DOHH2 (cell line): Measurements from ENCODE around the gene HOGA1.
"Not testable (repeated sequence)": the region's sequence is repeated elsewhere in the genome, so short reads cannot be mapped to it uniquely, and the experiment has no call there.

Experiments used
- EZH2phosphoT487 ChIP-seq: fragments of 200-600 bp; sonication (generic); IDR thresholded peaks from 2 replicates; pipeline ENCODE4 v1.6.1; 2017; ENCODE audit warnings: borderline replicate concordance, mild to moderate bottlenecking, antibody characterized with exemption, low read length, moderate library complexity, mixed read lengths
- TF ChIP-seq, protein P1 (sequence below): fragments of 200-600 bp; sonication (generic); IDR thresholded peaks from one replicate; pipeline ENCODE4 v1.5.1; 2014; ENCODE audit warnings: antibody characterized with exemption, mild to moderate bottlenecking, low read depth, low read length; ENCODE audit not compliant: poor library complexity, severe bottlenecking

DNA sequence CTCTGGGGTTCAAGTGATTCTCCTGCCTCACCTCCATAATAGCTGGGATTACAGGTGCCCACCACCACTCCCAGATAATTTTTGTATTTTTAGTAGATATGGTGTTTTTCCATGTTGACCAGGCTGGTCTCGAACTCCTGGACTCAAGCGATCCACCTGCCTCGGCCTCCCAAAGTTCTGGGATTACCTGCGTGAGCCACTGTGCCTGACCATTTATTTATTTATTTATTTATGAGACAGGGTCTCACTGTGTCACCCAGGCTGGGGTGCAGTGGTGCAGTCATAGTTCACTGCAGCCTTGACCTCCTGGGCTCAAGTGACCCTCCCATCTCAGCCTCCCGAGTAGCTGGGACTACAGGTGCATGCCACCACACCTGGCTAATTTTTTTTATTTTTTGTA is 29.9 kb upstream of the HOGA1 start:
- TF ChIP-seq, protein P1, sequence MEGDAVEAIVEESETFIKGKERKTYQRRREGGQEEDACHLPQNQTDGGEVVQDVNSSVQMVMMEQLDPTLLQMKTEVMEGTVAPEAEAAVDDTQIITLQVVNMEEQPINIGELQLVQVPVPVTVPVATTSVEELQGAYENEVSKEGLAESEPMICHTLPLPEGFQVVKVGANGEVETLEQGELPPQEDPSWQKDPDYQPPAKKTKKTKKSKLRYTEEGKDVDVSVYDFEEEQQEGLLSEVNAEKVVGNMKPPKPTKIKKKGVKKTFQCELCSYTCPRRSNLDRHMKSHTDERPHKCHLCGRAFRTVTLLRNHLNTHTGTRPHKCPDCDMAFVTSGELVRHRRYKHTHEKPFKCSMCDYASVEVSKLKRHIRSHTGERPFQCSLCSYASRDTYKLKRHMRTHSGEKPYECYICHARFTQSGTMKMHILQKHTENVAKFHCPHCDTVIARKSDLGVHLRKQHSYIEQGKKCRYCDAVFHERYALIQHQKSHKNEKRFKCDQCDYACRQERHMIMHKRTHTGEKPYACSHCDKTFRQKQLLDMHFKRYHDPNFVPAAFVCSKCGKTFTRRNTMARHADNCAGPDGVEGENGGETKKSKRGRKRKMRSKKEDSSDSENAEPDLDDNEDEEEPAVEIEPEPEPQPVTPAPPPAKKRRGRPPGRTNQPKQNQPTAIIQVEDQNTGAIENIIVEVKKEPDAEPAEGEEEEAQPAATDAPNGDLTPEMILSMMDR = not testable (repeated sequence)
- TF ChIP-seq EZH2phosphoT487 = not testable (repeated sequence)
